Erythroblast (primary cell): ENCODE results near the gene SIPA1.
"Not testable (repeated sequence)": the region's sequence is repeated elsewhere in the genome, so short reads cannot be mapped to it uniquely, and the experiment has no call there.

Source experiments
- DNase-seq, 2 experiments: peaks; one replicate each; lab custom pipeline; 2025; lab: John Stamatoyannopoulos, UW
- GATA1 ChIP-seq: IDR thresholded peaks from 2 replicates; pipeline ENCODE4 v1.6.1; 2011; ENCODE audit warnings: low read depth, mild to moderate bottlenecking, control low read depth, low read length, moderate library complexity
- POLR2A ChIP-seq: IDR thresholded peaks from 2 replicates; pipeline ENCODE4 v1.6.1; 2011; ENCODE audit warnings: mild to moderate bottlenecking, low read length

The SIPA1 gene

GRCh38 chr11:65637032-65637557 lies 806 bp upstream of the SIPA1 start:
- DNase-seq, result no peak
- TF ChIP-seq POLR2A, result no peak
- TF ChIP-seq GATA1, result no peak

- not testable (repeated sequence) for DNase-seq
Observed at GRCh38 chr11:65639228-65639597, 1.3 kb downstream of the SIPA1 start.

- DNase-seq, result no peak
- TF ChIP-seq GATA1, result no peak
- no peak for TF ChIP-seq POLR2A
Observed at GRCh38 chr11:65639623-65640482, 2.0 kb downstream of the SIPA1 start.

GRCh38 chr11:65640483-65641296 lies 2.8 kb downstream of the SIPA1 start:
- TF ChIP-seq GATA1 (no peak), POLR2A (no peak)
- no peak for DNase-seq

GRCh38 chr11:65641297-65642013 lies 3.6 kb downstream of the SIPA1 start:
- no peak for DNase-seq
- TF ChIP-seq POLR2A (no peak), GATA1 (no peak)

GRCh38 chr11:65642014-65642671 lies 4.2 kb downstream of the SIPA1 start:
- TF ChIP-seq GATA1 (no peak), POLR2A (no peak)
- DNase-seq, result peak; percentile 33 to 42

- TF ChIP-seq GATA1, result no peak
- no peak for TF ChIP-seq POLR2A
- DNase-seq, result peak; percentile 41 to 55
Observed at GRCh38 chr11:65643971-65644370, 6.1 kb downstream of the SIPA1 start.

- TF ChIP-seq GATA1 (no peak), POLR2A (no peak)
- no peak for DNase-seq
Observed at GRCh38 chr11:65644837-65645236, 6.9 kb downstream of the SIPA1 start.

- no peak for DNase-seq
- TF ChIP-seq POLR2A (no peak), GATA1 (no peak)
Observed at GRCh38 chr11:65645710-65646109, 7.8 kb downstream of the SIPA1 start.

GRCh38 chr11:65646288-65646957 lies 8.5 kb downstream of the SIPA1 start:
- TF ChIP-seq GATA1 (no peak), POLR2A (no peak)
- no peak for DNase-seq

GRCh38 chr11:65646958-65647701 lies 9.2 kb downstream of the SIPA1 start:
- no peak for DNase-seq
- no peak for TF ChIP-seq GATA1
- no peak for TF ChIP-seq POLR2A

- DNase-seq, result no peak
Observed at GRCh38 chr11:65648997-65649493, 11.1 kb downstream of the SIPA1 start.

More at GRCh38 chr11:65648997-65649493, 11.1 kb downstream of the SIPA1 start:
- TF ChIP-seq GATA1 (no peak), POLR2A (no peak)
